NCI-H748 treated with DMSO at 0.1 percent for 48 hours (cell line): Measurements from ENCODE around the gene ZNG1A.
"Not testable (repeated sequence)": the region's sequence is repeated elsewhere in the genome, so short reads cannot be mapped to it uniquely, and the experiment has no call there.

Source experiments
- DNase-seq: peaks from one replicate; lab custom pipeline; 2025; lab: John Stamatoyannopoulos, UW

ZNG1A gene

GRCh38 chr9:94992-95391 lies 83.9 kb downstream of the ZNG1A start:
- not testable (repeated sequence) for DNase-seq

DNA sequence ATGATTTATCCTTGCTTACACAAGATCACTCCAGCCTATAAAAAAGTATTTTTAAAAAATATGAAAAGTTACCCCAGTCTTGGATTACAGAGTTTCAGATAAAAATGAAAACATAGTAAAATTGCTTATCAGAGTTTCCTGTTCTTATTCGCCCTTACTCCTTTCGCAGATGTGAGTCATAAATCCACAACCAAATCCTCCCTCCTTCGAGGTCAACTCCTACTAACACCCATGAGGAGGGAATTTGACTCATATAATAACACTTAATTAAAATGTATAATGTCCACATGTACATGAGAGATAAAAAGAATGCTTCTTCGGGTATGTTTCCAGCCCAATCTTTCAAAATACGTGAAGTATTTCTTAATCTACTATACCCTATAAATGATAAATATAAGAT lies 84.5 kb downstream of the ZNG1A start:
- not testable (repeated sequence) for DNase-seq

GRCh38 chr9:93909-94308 lies 84.9 kb downstream of the ZNG1A start:
- DNase-seq, result not testable (repeated sequence)

DNA sequence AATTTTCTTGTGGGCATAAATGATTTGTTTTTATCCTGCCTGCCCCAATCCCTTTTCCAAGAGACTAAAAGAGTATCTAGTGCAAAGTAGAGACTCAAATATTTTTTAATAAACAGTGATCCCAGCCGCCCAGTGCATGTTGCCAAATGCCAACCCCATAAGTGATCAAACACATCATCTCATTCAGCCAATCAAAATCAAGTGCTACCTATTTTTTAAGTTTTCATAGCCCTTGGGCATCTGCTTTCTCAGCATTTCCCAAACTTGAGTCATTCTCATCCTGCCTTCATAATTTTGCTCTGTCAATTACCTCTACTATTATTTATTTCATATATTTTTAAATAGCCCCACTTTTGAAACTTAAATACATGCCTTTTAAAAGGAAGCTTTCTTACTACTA lies 88.0 kb downstream of the ZNG1A start:
- DNase-seq, result not testable (repeated sequence)

DNA sequence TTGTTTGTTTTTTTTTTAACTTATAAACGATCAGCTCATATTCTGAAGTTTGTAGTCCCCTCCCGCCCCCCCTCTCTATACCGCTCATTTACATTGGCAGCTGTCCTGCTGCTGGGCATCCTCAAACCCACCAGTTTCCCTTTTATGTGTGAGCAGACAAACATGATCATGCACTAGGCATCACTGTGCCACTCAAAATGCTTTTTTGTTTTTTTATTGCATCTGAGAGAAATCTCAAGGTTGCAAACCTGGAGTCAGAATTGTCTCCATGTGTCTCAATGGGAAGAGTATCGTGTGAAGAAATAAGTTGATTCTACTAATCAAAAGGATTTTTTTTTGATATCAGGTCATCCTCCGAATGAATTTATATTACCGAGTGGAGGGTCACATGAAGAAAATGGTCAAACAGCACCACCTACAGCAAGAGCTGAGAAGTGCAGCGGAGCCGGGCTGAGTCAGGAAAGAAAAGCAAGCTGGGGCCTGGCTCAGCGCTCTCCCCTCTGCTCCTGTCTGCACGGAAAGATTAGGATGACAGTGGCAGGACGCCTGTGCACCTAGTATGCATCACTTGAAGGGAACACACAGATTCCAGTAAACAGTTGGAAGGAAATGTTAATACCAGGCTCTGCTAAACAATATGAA lies 90.3 kb downstream of the ZNG1A start:
- not testable (repeated sequence) for DNase-seq

- DNase-seq, result not testable (repeated sequence)
Observed at GRCh38 chr9:87860-88259, 91.0 kb downstream of the ZNG1A start.

DNA sequence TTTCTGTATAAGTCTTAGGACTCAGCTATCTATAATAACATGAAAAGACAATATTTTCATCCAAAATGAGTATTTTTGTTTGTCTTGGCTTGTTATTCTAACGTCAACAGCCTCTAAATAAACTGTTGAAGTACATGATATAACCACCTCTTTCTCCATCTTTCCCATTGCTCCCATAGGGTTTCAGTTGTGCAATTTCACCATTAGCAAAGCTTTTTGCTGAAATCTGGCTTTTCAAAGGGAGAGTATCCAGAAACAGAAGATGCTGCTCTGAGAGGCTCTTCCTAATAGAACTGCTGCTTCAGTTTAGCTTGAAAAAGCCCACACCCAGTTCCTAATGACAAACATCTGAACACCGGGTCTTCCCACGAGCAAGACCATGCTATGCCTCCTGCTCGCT lies 91.8 kb downstream of the ZNG1A start:
- DNase-seq, result not testable (repeated sequence)

GRCh38 chr9:86697-87096 lies 92.2 kb downstream of the ZNG1A start:
- DNase-seq, result not testable (repeated sequence)

- not testable (repeated sequence) for DNase-seq
Observed at GRCh38 chr9:82932-83689, 95.7 kb downstream of the ZNG1A start.

DNA sequence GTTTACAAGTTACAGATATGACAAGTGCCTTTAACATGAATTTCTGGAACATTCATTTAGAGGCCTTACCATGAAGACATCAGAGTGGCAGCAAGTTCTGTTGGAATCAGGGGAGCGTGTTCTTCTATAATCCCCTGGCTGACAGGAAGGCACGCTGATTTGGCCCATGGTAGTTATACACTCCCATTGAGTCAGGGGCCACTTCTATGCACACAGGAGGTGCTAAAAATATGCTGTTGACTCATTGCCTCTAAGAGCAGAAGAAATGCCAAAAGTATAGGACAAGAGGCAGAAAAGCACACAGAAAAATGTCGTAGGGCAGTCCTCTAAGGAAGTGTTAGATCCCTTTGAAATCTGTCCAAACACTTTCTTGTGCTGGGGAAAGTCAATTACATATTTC lies 100.5 kb downstream of the ZNG1A start:
- not testable (repeated sequence) for DNase-seq

DNA sequence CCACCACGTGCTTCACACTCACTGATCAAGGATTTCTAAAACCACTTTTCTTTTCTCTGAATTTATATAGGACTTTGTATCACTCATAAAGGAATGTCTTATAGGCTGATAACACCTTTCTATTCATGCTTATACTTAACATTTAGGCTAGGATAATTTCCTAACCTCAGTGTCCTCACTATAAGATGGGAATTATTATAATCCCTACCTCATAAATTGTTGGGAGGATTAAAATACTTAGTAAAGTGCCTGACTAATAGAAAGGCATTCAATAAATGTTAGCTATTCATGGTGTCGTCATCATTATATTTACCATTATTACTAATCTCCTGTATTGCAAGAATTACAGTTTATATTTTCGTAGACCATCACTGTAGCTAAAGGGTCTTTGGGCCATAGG lies 102.5 kb downstream of the ZNG1A start:
- not testable (repeated sequence) for DNase-seq

GRCh38 chr9:73900-74525 lies 104.8 kb downstream of the ZNG1A start:
- DNase-seq, result not testable (repeated sequence)

DNA sequence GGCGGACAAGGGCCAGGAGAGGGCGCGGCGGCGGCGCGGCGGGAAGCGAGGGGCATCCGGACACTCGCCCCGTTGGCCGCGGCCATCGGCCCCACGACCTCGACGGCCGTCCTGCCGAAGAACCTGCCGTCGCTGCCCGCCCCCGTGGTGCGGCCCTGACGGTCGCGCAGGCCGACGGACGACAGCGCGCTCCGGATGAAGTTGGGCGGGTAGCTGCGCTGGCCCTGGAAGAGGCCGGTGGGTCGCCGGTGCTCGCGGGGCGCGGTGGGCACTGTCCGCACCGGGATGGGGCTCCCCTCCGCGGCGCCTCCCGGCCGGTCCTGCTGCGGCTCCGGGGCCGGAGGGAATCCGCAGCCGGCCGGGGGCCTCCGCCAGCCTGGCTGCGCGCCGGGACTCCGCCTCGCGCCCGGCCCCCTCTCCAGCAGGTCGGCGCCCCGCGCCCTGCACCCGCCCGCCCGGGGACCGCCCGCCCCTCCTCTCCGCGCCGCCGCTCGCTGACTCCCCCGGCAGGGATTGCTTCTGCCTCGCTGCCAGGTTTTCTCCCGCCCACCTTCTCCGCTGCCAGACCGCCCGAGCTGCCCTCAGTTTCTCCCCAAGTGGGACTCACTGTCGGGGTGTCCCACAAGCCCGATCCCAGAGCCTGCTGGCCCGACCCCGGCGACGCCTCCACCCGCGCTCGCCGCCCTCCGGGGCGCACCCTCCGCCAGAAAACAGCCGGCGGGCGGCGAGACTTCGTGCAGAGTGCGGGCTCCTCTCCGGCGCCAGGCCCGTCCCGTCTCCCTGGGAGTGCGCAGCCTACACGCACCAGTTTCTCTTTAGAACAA lies 105.6 kb downstream of the ZNG1A start:
- not testable (repeated sequence) for DNase-seq
